GM23338 (cell line): ENCODE data around the gene ASB2. TPM values are rescaled to one million over a fixed set of nuclear protein-coding genes. Genes with fewer than 3 reads are reported as not detected.

Source experiments
- ATAC-seq: fragments of 200-7000 bp; cut with Tn5 transposase; 3 replicates; pipeline ENCODE4 v1.9.1; 2020
- DNase-seq: peaks from one replicate; pipeline ENCODE4 v3.0.0-alpha.2; 2015; ENCODE audit warnings: low spot score
- H2AFZ ChIP-seq: fragments of 200-600 bp; sonication (generic); 2 replicates; pipeline ENCODE4 v1.8.0; 2016; ENCODE audit warnings: antibody characterized with exemption, mild to moderate bottlenecking, moderate library complexity
- H3F3A ChIP-seq: fragments of 200-600 bp; sonication (generic); replicated peaks from 2 replicates; pipeline ENCODE4 v1.8.0; 2017; ENCODE audit warnings: antibody characterized with exemption, mixed run types, low read depth
- H3K27ac ChIP-seq: fragments of 200-600 bp; sonication (generic); 2 replicates; pipeline ENCODE4 v1.6.1; 2016; ENCODE audit warnings: low read depth
- H3K27me3 ChIP-seq: fragments of 200-600 bp; sonication (generic); 2 replicates; pipeline ENCODE4 v1.8.0; 2016; ENCODE audit warnings: mild to moderate bottlenecking, mixed run types, moderate library complexity; ENCODE audit not compliant: insufficient read depth
- H3K36me3 ChIP-seq: fragments of 200-600 bp; sonication (generic); 2 replicates; pipeline ENCODE4 v1.8.0; 2016; ENCODE audit warnings: mild to moderate bottlenecking; ENCODE audit not compliant: insufficient read depth
- H3K4me1 ChIP-seq: fragments of 200-600 bp; sonication (generic); 2 replicates; pipeline ENCODE4 v1.8.0; 2016; ENCODE audit warnings: mild to moderate bottlenecking, moderate library complexity; ENCODE audit not compliant: insufficient read depth
- H3K4me2 ChIP-seq: fragments of 200-600 bp; sonication (generic); 2 replicates; pipeline ENCODE4 v1.7.1; 2017; ENCODE audit warnings: mixed run types
- H3K4me3 ChIP-seq: fragments of 200-600 bp; sonication (generic); 2 replicates; pipeline ENCODE4 v1.6.1; 2016; ENCODE audit warnings: mixed run types
- H3K79me2 ChIP-seq: fragments of 200-600 bp; sonication (generic); replicated peaks from 2 replicates; pipeline ENCODE4 v1.8.0; 2017; ENCODE audit warnings: mild to moderate bottlenecking; ENCODE audit not compliant: insufficient read depth
- H3K9me2 ChIP-seq: fragments of 200-600 bp; sonication (generic); 2 replicates; pipeline ENCODE4 v1.8.0; 2017; ENCODE audit not compliant: insufficient read depth
- H4K20me1 ChIP-seq: fragments of 200-600 bp; sonication (generic); replicated peaks from 2 replicates; pipeline ENCODE4 v1.8.0; 2017; ENCODE audit warnings: mild to moderate bottlenecking; ENCODE audit not compliant: insufficient read depth
- H3K27ac Mint-ChIP-seq: 2 replicates; pipeline ENCODE4 v1.8.0; 2020; ENCODE audit warnings: inconsistent platforms, mild to moderate bottlenecking, moderate library complexity, mixed read lengths
- H3K27me3 Mint-ChIP-seq: 3 replicates; pipeline ENCODE4 v1.8.0; 2022; ENCODE audit warnings: low read depth, mild to moderate bottlenecking, moderate library complexity, mixed read lengths, inconsistent platforms; ENCODE audit not compliant: insufficient read depth, poor library complexity
- H3K36me3 Mint-ChIP-seq: 3 replicates; pipeline ENCODE4 v1.8.0; 2021; ENCODE audit warnings: low read depth, mild to moderate bottlenecking, inconsistent platforms, moderate library complexity, mixed read lengths
- H3K4me1 Mint-ChIP-seq: 3 replicates; pipeline ENCODE4 v1.8.0; 2020; ENCODE audit warnings: mild to moderate bottlenecking, inconsistent platforms, mixed read lengths
- H3K4me3 Mint-ChIP-seq: 3 replicates; pipeline ENCODE4 v1.8.0; 2021; ENCODE audit warnings: moderate library complexity, mild to moderate bottlenecking, inconsistent platforms, mixed read lengths
- H3K9me3 Mint-ChIP-seq: 3 replicates; pipeline ENCODE4 v1.8.0; 2020; ENCODE audit warnings: moderate library complexity, mild to moderate bottlenecking, inconsistent platforms, mixed read lengths
- CREB1 ChIP-seq: fragments of 250-450 bp; sonication (Bioruptor Pico); IDR thresholded peaks from 2 replicates; pipeline ENCODE4 v1.5.0; 2020; ENCODE audit warnings: low read depth, mild to moderate bottlenecking, moderate library complexity
- CTCF ChIP-seq, 2 experiments: fragments of 200-600 bp in 1 of 2; sonication (generic) in 1 of 2; conservative IDR thresholded peaks; 2 replicates each; pipeline versions ENCODE4 v1.5.1 to v1.6.1; 2016 to 2017; ENCODE audit warnings: antibody characterized with exemption in 2 of 2, low read depth in 2 of 2, mild to moderate bottlenecking in 2 of 2, moderate library complexity in 1 of 2
- EZH2 ChIP-seq: fragments of 200-600 bp; sonication (generic); IDR thresholded peaks from one replicate; pipeline ENCODE4 v1.8.0; 2017; ENCODE audit warnings: antibody characterized with exemption, mild to moderate bottlenecking, low read depth; ENCODE audit not compliant: unreplicated experiment
- EZH2phosphoT487 ChIP-seq: fragments of 200-600 bp; sonication (generic); IDR thresholded peaks from one replicate; pipeline ENCODE4 v1.8.1; 2018; ENCODE audit warnings: antibody characterized with exemption; ENCODE audit not compliant: unreplicated experiment
- JUNB ChIP-seq: IDR thresholded peaks from one replicate; pipeline ENCODE4 v1.6.1; 2016; ENCODE audit warnings: antibody characterized with exemption; ENCODE audit not compliant: unreplicated experiment
- NANOG ChIP-seq: IDR thresholded peaks from 2 replicates; pipeline ENCODE4 v1.6.1; 2016; ENCODE audit warnings: antibody characterized with exemption, borderline replicate concordance
- POLR2AphosphoS5 ChIP-seq: IDR thresholded peaks from 2 replicates; pipeline ENCODE4 v1.6.1; 2016; ENCODE audit warnings: antibody characterized with exemption, low read depth
- REST ChIP-seq: IDR thresholded peaks from one replicate; pipeline ENCODE4 v1.6.1; 2018; ENCODE audit warnings: antibody characterized with exemption; ENCODE audit not compliant: unreplicated experiment
- STAT1 ChIP-seq: IDR thresholded peaks from one replicate; pipeline ENCODE4 v1.6.1; 2016; ENCODE audit warnings: antibody characterized with exemption; ENCODE audit not compliant: unreplicated experiment
- ZNF114 ChIP-seq: fragments of 250-450 bp; sonication (Bioruptor Pico); IDR thresholded peaks from 2 replicates; pipeline ENCODE4 v1.5.0; 2020; ENCODE audit warnings: mild to moderate bottlenecking, moderate library complexity
- ZNF331 ChIP-seq: fragments of 250-450 bp; sonication (Bioruptor Pico); IDR thresholded peaks from 2 replicates; pipeline ENCODE4 v1.5.0; 2020; ENCODE audit warnings: low read depth, mild to moderate bottlenecking, moderate library complexity
- ZNF462 ChIP-seq: fragments of 250-450 bp; sonication (Bioruptor Pico); IDR thresholded peaks from 2 replicates; pipeline ENCODE4 v1.5.0; 2020; ENCODE audit warnings: mild to moderate bottlenecking, moderate library complexity
- polyA plus RNA-seq: library from polyadenylated mRNA; unstranded; fragments of >200 nt; fragmentation: Nextera tagmentation; extraction: Ambion mirVana; gene quantifications from 2 replicates; pipeline ENCODE4 v1.2.1, GENCODE V29; 2016
- total RNA-seq: library from RNA; depleted of rRNA; stranded (reverse); fragments of >200 nt; shearing (Covaris generic); gene quantifications from 2 replicates; pipeline ENCODE4 v1.2.3, GENCODE V29; 2014

Gene ASB2
- total and polyA plus RNA-seq, 2 experiments from 2014 or later = 1.2 to 1.7 TPM

- TF ChIP-seq CTCF (conservative IDR thresholded peaks at IDR 0.05; ENCODE audit: low read depth in 2 of 2) = no peak
- TF ChIP-seq ZNF331 (CRISPR knock-in tag) = no peak
Observed at GRCh38 chr14:93943930-93944329, 32.4 kb downstream of the ASB2 start (continued).

DNA sequence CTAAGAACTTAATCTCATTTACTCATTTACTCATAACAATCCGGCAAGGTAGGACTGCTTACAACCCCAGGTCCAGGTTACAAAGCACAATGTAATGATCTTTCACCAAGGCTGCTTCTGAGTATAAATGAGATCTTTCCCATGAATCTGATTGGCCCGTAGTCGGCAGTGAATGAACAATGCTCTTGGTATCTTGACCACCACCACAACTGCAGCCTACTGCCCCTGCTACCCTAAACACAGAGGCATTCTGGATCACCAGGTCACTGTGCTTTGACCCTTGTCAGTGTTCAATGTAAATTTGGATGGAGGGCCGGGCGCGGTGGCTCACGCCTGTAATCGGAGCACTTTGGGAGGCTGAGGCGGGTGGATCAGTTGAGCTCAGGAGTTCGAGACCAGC, 33.3 kb downstream of the ASB2 start:
- no peak overlapping the region for H2AFZ ChIP-seq
- no peak overlapping the region for H3K4me3 ChIP-seq
- Mint-ChIP-seq H3K9me3 (no peaks in the 10 kb centered on the region; the same call in 2 of the 3 replicates), H3K36me3 (no peaks in the 10 kb centered on the region; the same call in 2 of the 3 replicates), H3K4me1 (peaks cover 20% of the 10 kb centered on the region), H3K27ac (no peak overlapping the region), H3K27me3 (peaks cover 36% of the 10 kb centered on the region), H3K4me3 (no peak overlapping the region)
- DNase-seq (no peak), ATAC-seq (no peak)
- no peaks in the 10 kb centered on the region for H3K4me1 ChIP-seq
- no peaks in the 10 kb centered on the region for H3K79me2 ChIP-seq
- no peaks in the 10 kb centered on the region for H3K36me3 ChIP-seq
- H4K20me1 ChIP-seq = no peaks in the 10 kb centered on the region
- peaks cover 12% of the 10 kb centered on the region for H3K27me3 ChIP-seq
- no peaks in the 10 kb centered on the region for H3K9me2 ChIP-seq
- H3K27ac ChIP-seq = no peak overlapping the region
- no peak overlapping the region for H3K4me2 ChIP-seq
- H3F3A ChIP-seq = 0 out of 2 replicates have a peak, but pooled peaks cover 3% of the 10 kb centered on the region
- no peak for TF ChIP-seq NANOG
- no peak for TF ChIP-seq REST
- TF ChIP-seq POLR2AphosphoS5 = no peak
- no peak for TF ChIP-seq JUNB
- TF ChIP-seq ZNF114 (CRISPR knock-in tag) = no peak
- no peak for TF ChIP-seq ZNF462 (CRISPR knock-in tag)
- TF ChIP-seq CTCF (conservative IDR thresholded peaks at IDR 0.05; ENCODE audit: low read depth in 2 of 2) = no peak
- TF ChIP-seq CREB1 = no peak
- TF ChIP-seq STAT1 = no peak
- TF ChIP-seq EZH2 = no peak
- no peak for TF ChIP-seq EZH2phosphoT487
- no peak for TF ChIP-seq ZNF331 (CRISPR knock-in tag)
